WTC11 (cell line): Measurements from ENCODE around the gene RAB3IL1. TPM values are rescaled to one million over a fixed set of nuclear protein-coding genes. Genes with fewer than 3 reads are reported as not detected.
A peak's percentile ranks its signal among the peaks of the same experiment; 100 is the strongest.

Source experiments
- ATAC-seq: fragments of 200-7000 bp; cut with Tn5 transposase; 2 replicates; pipeline ENCODE4 v1.10.0; 2021; ENCODE audit warnings: mild to moderate bottlenecking, moderate library complexity
- CTCF ChIA-PET: fragments of 300-600 bp; sonication (Branson Sonifier 250); formaldehyde crosslinking; loops from one replicate; lab custom pipeline; 2021; ENCODE audit warnings: antibody characterized with exemption; lab: Charles Lee
- POLR2A ChIA-PET: fragments of 350-600 bp; sonication (Branson Sonifier 250); formaldehyde crosslinking; loops from one replicate; lab custom pipeline; 2021; ENCODE audit warnings: antibody characterized with exemption; lab: Charles Lee
- DNase-seq: peaks from one replicate; pipeline ENCODE4 v3.0.0; 2021; ENCODE audit warnings: low spot score
- H3K27ac Mint-ChIP-seq: 2 replicates; pipeline ENCODE4 v1.8.0; 2021; ENCODE audit warnings: mixed read lengths
- H3K27me3 Mint-ChIP-seq: 2 replicates; pipeline ENCODE4 v1.8.0; 2021; ENCODE audit warnings: low read depth, mild to moderate bottlenecking, moderate library complexity, mixed read lengths
- H3K36me3 Mint-ChIP-seq: 2 replicates; pipeline ENCODE4 v1.8.0; 2021; ENCODE audit warnings: mixed read lengths
- H3K4me1 Mint-ChIP-seq: 2 replicates; pipeline ENCODE4 v1.8.0; 2022; ENCODE audit warnings: mixed read lengths
- H3K4me3 Mint-ChIP-seq: 2 replicates; pipeline ENCODE4 v1.8.0; 2021; ENCODE audit warnings: mild to moderate bottlenecking, moderate library complexity, mixed read lengths
- H3K9me3 Mint-ChIP-seq: 2 replicates; pipeline ENCODE4 v1.8.0; 2021; ENCODE audit warnings: mixed read lengths
- ATF1 ChIP-seq: sonication (generic); formaldehyde crosslinking; IDR thresholded peaks from 2 replicates; pipeline ENCODE4 v1.8.1; 2023; ENCODE audit warnings: mild to moderate bottlenecking, moderate library complexity, missing genetic modification reagents
- CREM ChIP-seq: sonication (generic); formaldehyde crosslinking; IDR thresholded peaks from 2 replicates; pipeline ENCODE4 v1.8.1; 2022; ENCODE audit warnings: mild to moderate bottlenecking, missing genetic modification reagents, moderate library complexity
- ELF4 ChIP-seq: sonication (generic); formaldehyde crosslinking; IDR thresholded peaks from 2 replicates; pipeline ENCODE4 v1.8.1; 2022; ENCODE audit warnings: low read depth, mild to moderate bottlenecking, moderate library complexity, missing genetic modification reagents
- ESRRA ChIP-seq: sonication (generic); formaldehyde crosslinking; IDR thresholded peaks from 2 replicates; pipeline ENCODE4 v1.8.1; 2022; ENCODE audit warnings: mild to moderate bottlenecking, missing genetic modification reagents, borderline replicate concordance
- GTF2I ChIP-seq: fragments of 250-450 bp; sonication (Bioruptor Pico); conservative IDR thresholded peaks from 2 replicates; pipeline ENCODE4 v1.4.0; 2021; ENCODE audit warnings: mild to moderate bottlenecking
- JAZF1 ChIP-seq: fragments of 250-450 bp; sonication (Bioruptor Pico); IDR thresholded peaks from 2 replicates; pipeline ENCODE4 v1.9.0; 2021; ENCODE audit warnings: moderate library complexity, mild to moderate bottlenecking, inconsistent platforms
- JUN ChIP-seq: sonication (generic); formaldehyde crosslinking; IDR thresholded peaks from 2 replicates; pipeline ENCODE4 v1.8.0; 2023; ENCODE audit warnings: mild to moderate bottlenecking, missing genetic modification reagents
- MYBL2 ChIP-seq: sonication (generic); formaldehyde crosslinking; IDR thresholded peaks from 2 replicates; pipeline ENCODE4 v1.8.1; 2023; ENCODE audit warnings: mild to moderate bottlenecking, moderate library complexity, missing genetic modification reagents
- NFE2L1 ChIP-seq: sonication (generic); formaldehyde crosslinking; IDR thresholded peaks from 2 replicates; pipeline ENCODE4 v1.8.1; 2023; ENCODE audit warnings: missing genetic modification reagents
- NFYB ChIP-seq: sonication (generic); formaldehyde crosslinking; conservative IDR thresholded peaks from 2 replicates; pipeline ENCODE4 v1.8.0; 2022; ENCODE audit warnings: low read depth, missing genetic modification reagents
- SP1 ChIP-seq: sonication (generic); formaldehyde crosslinking; conservative IDR thresholded peaks from 2 replicates; pipeline ENCODE4 v1.8.1; 2022; ENCODE audit warnings: missing genetic modification reagents
- TP53 ChIP-seq: sonication (generic); formaldehyde crosslinking; IDR thresholded peaks from 2 replicates; pipeline ENCODE4 v1.8.1; 2023; ENCODE audit warnings: mild to moderate bottlenecking, missing genetic modification reagents
- ZNF138 ChIP-seq: sonication (generic); formaldehyde crosslinking; conservative IDR thresholded peaks from 2 replicates; pipeline ENCODE4 v1.8.1; 2022; ENCODE audit warnings: mild to moderate bottlenecking, moderate library complexity, missing genetic modification reagents
- ZNF416 ChIP-seq: fragments of 250-450 bp; sonication (Bioruptor Pico); IDR thresholded peaks from 2 replicates; pipeline ENCODE4 v1.9.0; 2021; ENCODE audit warnings: mild to moderate bottlenecking, inconsistent platforms
- ZNF423 ChIP-seq: fragments of 250-450 bp; sonication (Bioruptor Pico); IDR thresholded peaks from 2 replicates; pipeline ENCODE4 v2.1.2; 2022; ENCODE audit warnings: mild to moderate bottlenecking, moderate library complexity
- total RNA-seq: library from RNA; stranded (reverse); gene quantifications from 3 replicates; pipeline ENCODE4 v1.2.3, GENCODE V29; 2021
- TF ChIP-seq, protein P1 (sequence below): fragments of 250-450 bp; sonication (Bioruptor Pico); IDR thresholded peaks from 2 replicates; pipeline ENCODE4 v1.9.0; 2021; ENCODE audit warnings: moderate library complexity, mild to moderate bottlenecking, inconsistent platforms, borderline replicate concordance
- TF ChIP-seq, protein P2 (sequence below): sonication (generic); formaldehyde crosslinking; IDR thresholded peaks from 2 replicates; pipeline ENCODE4 v1.8.1; 2022; ENCODE audit warnings: low read depth, missing genetic modification reagents, borderline replicate concordance
- TF ChIP-seq, protein P3 (sequence below): sonication (generic); formaldehyde crosslinking; IDR thresholded peaks from 2 replicates; pipeline ENCODE4 v1.8.0; 2023; ENCODE audit warnings: mild to moderate bottlenecking, missing genetic modification reagents
- TF ChIP-seq, protein P4 (sequence below): sonication (generic); formaldehyde crosslinking; IDR thresholded peaks from 2 replicates; pipeline ENCODE4 v1.8.0; 2022; ENCODE audit warnings: mild to moderate bottlenecking, missing genetic modification reagents
- TF ChIP-seq, protein P5 (sequence below): sonication (generic); formaldehyde crosslinking; IDR thresholded peaks from 2 replicates; pipeline ENCODE4 v1.8.1; 2023; ENCODE audit warnings: mild to moderate bottlenecking, missing genetic modification reagents, moderate library complexity
- TF ChIP-seq, protein P6 (sequence below): sonication (generic); formaldehyde crosslinking; IDR thresholded peaks from 2 replicates; pipeline ENCODE4 v1.8.1; 2022; ENCODE audit warnings: missing genetic modification reagents, borderline replicate concordance

The RAB3IL1 gene
- total RNA-seq, 1 experiment from 2014 or later = 7.2 TPM

DNA sequence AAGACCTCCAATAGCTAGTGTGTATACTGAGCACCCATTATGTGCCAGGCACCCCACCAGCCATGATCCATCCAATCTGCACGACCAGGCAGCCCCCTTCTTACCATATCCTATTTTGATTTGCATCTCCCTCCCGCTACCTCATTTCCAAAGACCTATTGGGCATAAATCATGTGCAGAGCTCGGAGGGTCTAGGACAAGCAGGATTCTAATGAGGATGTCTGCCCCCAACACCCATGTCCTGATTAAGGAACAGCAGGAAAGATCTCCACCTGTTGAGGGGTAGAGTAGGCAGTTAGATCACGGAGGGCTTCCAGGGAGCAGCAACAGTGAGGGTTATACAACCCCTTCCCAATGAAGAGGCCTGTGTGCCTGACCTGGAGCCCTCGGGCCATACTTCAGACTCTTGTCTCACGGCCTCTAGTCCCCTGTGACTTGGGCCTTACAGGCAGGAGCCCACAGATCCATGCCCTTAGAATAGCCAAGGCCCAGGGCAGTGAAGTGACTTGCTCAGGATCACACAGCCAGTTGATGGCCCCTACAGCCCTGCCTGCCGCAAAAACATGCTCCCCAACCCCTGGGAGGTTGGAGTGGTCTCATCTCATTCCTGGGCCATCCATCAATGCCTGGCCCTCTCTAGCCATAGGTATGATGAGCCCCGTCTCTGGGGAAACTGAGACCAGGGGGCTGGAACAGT is 3.5 kb downstream of the RAB3IL1 start:
- Mint-ChIP-seq H3K27ac (no peak overlapping the region), H3K4me1 (peaks cover 23% of the 10 kb centered on the region), H3K4me3 (no peak overlapping the region), H3K27me3 (peaks cover 31% of the 10 kb centered on the region), H3K9me3 (no peaks in the 10 kb centered on the region), H3K36me3 (no peaks in the 10 kb centered on the region)
- DNase-seq (no peak), ATAC-seq (no peak)
- TF ChIP-seq JAZF1 (CRISPR knock-in tag) = no peak
- TF ChIP-seq, protein P1, sequence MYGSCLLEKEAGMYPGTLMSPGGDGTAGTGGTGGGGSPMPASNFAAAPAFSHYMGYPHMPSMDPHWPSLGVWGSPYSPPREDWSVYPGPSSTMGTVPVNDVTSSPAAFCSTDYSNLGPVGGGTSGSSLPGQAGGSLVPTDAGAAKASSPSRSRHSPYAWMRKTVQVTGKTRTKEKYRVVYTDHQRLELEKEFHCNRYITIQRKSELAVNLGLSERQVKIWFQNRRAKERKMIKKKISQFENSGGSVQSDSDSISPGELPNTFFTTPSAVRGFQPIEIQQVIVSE (CRISPR knock-in tag) = no peak
- TF ChIP-seq ZNF416 (CRISPR knock-in tag) = no peak
- no peak for TF ChIP-seq JUN (CRISPR knock-in tag)
- CTCF ChIA-PET = interaction anchor here (1.7 to 5.5 kb wide), 4 partner anchors 9 to 168 kb away, joined by 6 to 52 read pairs (median 22); no protein-coding TSS in a partner anchor
- POLR2A ChIA-PET = no interaction called here

DNA sequence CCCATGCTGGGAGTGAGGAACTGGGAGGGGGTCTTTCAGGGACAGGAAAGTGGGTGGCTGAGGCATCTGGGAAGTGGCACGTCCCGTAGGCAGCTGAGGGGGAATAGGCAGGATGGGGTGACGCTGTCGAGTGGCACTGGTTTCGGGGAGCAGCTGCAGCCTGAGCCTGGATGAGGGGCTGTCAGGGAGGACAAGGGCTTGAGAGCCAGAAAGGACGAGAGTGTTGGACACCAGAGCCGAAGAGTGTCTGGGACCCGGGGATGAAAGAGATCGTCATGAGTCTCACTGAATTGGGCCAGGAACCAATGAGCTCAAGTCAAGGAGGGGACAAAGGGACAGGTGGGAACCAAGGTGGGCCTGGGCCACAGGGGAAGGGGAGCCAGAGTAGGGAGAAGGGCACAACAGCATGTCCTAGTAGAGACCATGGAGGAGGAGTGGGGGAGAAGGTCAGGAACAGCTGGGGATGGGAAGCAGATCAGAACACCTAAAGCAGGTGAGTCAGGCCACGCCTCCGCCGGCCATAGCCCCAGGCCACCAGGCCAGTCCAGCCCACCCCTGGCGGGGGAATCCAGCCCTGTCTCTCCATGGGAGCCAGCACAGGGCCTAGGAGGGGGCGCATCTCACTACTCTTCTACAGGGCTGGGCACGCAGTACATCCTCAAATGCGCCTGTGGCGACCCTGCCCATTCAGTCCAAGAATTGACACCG is 4.2 kb downstream of the RAB3IL1 start:
- CTCF ChIA-PET = interaction anchor here (1.7 to 5.5 kb wide), 2 partner anchors 9 to 14 kb away, joined by 6 to 52 read pairs; no protein-coding TSS in a partner anchor
- Mint-ChIP-seq H3K4me3 (no peak overlapping the region), H3K4me1 (peaks cover 25% of the 10 kb centered on the region), H3K36me3 (no peaks in the 10 kb centered on the region), H3K27ac (no peak overlapping the region; the same call in 1 of the 2 replicates)
- DNase-seq = peak; percentile 17
- no peak for TF ChIP-seq ZNF138 (CRISPR knock-in tag)
- TF ChIP-seq ZNF423 = no peak
- TF ChIP-seq, protein P2, sequence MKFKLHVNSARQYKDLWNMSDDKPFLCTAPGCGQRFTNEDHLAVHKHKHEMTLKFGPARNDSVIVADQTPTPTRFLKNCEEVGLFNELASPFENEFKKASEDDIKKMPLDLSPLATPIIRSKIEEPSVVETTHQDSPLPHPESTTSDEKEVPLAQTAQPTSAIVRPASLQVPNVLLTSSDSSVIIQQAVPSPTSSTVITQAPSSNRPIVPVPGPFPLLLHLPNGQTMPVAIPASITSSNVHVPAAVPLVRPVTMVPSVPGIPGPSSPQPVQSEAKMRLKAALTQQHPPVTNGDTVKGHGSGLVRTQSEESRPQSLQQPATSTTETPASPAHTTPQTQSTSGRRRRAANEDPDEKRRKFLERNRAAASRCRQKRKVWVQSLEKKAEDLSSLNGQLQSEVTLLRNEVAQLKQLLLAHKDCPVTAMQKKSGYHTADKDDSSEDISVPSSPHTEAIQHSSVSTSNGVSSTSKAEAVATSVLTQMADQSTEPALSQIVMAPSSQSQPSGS = no peak
- no peak for TF ChIP-seq NFE2L1 (CRISPR knock-in tag)
- TF ChIP-seq, protein P3, sequence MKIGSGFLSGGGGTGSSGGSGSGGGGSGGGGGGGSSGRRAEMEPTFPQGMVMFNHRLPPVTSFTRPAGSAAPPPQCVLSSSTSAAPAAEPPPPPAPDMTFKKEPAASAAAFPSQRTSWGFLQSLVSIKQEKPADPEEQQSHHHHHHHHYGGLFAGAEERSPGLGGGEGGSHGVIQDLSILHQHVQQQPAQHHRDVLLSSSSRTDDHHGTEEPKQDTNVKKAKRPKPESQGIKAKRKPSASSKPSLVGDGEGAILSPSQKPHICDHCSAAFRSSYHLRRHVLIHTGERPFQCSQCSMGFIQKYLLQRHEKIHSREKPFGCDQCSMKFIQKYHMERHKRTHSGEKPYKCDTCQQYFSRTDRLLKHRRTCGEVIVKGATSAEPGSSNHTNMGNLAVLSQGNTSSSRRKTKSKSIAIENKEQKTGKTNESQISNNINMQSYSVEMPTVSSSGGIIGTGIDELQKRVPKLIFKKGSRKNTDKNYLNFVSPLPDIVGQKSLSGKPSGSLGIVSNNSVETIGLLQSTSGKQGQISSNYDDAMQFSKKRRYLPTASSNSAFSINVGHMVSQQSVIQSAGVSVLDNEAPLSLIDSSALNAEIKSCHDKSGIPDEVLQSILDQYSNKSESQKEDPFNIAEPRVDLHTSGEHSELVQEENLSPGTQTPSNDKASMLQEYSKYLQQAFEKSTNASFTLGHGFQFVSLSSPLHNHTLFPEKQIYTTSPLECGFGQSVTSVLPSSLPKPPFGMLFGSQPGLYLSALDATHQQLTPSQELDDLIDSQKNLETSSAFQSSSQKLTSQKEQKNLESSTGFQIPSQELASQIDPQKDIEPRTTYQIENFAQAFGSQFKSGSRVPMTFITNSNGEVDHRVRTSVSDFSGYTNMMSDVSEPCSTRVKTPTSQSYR (CRISPR knock-in tag) = no peak
- no peak for TF ChIP-seq TP53 (CRISPR knock-in tag)
- TF ChIP-seq, protein P4, sequence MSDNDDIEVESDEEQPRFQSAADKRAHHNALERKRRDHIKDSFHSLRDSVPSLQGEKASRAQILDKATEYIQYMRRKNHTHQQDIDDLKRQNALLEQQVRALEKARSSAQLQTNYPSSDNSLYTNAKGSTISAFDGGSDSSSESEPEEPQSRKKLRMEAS (CRISPR knock-in tag) = no peak
- TF ChIP-seq JUN (CRISPR knock-in tag) = no peak
- TF ChIP-seq GTF2I (CRISPR knock-in tag) = no peak
- TF ChIP-seq, protein P5, sequence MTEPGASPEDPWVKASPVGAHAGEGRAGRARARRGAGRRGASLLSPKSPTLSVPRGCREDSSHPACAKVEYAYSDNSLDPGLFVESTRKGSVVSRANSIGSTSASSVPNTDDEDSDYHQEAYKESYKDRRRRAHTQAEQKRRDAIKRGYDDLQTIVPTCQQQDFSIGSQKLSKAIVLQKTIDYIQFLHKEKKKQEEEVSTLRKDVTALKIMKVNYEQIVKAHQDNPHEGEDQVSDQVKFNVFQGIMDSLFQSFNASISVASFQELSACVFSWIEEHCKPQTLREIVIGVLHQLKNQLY = no peak
- TF ChIP-seq, all 79 proteins: peak for 0
- H3K27me3 Mint-ChIP-seq = peaks cover 24% of the 10 kb centered on the region
- no peak for ATAC-seq
- H3K9me3 Mint-ChIP-seq = no peaks in the 10 kb centered on the region
- POLR2A ChIA-PET = no interaction called here

DNA sequence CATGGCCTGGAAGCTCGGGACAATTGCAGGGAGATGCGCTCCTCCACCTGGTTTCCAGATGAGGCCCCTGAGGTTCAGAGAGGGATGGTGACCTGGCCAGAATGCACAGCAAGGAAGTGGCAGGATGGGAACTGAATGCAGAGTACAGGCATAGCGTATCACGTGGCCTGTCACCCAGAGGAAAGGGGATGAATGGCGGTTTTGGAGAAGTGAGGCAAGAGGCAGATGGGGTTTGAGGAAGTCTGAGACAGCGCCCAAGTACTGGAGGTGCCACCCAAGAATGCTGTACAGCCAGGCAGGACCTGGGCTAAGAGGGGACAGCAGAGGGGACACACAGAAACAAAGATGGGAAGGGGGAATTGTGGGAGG is 4.9 kb downstream of the RAB3IL1 start:
- ATAC-seq (no peak), DNase-seq (peak; percentile 2)
- no peaks in the 10 kb centered on the region for H3K36me3 Mint-ChIP-seq
- peaks cover 17% of the 10 kb centered on the region for H3K27me3 Mint-ChIP-seq
- no peaks in the 10 kb centered on the region for H3K9me3 Mint-ChIP-seq
- H3K4me3 Mint-ChIP-seq = no peak overlapping the region
- H3K27ac Mint-ChIP-seq = no peak overlapping the region; the same call in 1 of the 2 replicates
- peaks cover 19% of the 10 kb centered on the region for H3K4me1 Mint-ChIP-seq
- POLR2A ChIA-PET = no interaction called here
- CTCF ChIA-PET = interaction anchor here (1.7 to 6.2 kb wide), 3 partner anchors 8 to 14 kb away, joined by 6 to 99 read pairs (median 52); no protein-coding TSS in a partner anchor
- TF ChIP-seq, protein P6, sequence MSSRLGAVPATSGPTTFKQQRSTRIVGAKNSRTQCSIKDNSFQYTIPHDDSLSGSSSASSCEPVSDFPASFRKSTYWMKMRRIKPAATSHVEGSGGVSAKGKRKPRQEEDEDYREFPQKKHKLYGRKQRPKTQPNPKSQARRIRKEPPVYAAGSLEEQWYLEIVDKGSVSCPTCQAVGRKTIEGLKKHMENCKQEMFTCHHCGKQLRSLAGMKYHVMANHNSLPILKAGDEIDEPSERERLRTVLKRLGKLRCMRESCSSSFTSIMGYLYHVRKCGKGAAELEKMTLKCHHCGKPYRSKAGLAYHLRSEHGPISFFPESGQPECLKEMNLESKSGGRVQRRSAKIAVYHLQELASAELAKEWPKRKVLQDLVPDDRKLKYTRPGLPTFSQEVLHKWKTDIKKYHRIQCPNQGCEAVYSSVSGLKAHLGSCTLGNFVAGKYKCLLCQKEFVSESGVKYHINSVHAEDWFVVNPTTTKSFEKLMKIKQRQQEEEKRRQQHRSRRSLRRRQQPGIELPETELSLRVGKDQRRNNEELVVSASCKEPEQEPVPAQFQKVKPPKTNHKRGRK (CRISPR knock-in tag) = no peak
- no peak for TF ChIP-seq ESRRA (CRISPR knock-in tag)
- TF ChIP-seq SP1 = no peak
- TF ChIP-seq NFYB (CRISPR knock-in tag) = no peak
- no peak for TF ChIP-seq MYBL2 (CRISPR knock-in tag)
- TF ChIP-seq ATF1 = no peak
- TF ChIP-seq, protein P5 = no peak
- no peak for TF ChIP-seq ELF4 (CRISPR knock-in tag)
- TF ChIP-seq CREM (CRISPR knock-in tag) = no peak
